ENCODE measurements around the gene RAB11FIP4.
A peak's percentile ranks its signal among the peaks of the same experiment; 100 is the strongest.

The RAB11FIP4 gene

DNA sequence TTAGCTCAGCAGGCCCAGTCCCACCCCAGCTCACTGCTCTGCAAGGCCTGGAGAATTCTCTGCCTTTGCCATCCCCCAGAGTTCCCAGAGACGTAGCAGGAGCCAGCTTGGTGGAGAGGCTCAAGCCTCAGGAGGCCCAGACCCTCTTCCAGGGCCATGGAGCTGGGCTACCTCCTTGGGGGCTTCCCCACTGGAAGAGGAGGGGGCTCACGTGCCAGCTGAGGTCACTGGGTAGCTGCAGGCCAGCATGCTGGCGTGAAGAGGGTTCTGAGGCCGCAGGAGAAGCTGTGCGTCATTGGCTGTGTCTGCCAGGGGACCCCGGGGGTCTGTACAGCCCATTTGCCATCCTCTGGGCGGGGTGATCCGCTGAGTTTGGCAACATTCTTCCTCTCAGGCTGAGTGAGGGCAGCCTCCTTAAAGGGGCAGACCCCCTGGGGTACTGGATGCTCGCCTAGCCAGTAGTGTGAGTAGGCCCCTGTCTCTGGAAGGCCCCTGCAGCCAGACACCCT, 131.6 kb downstream of the RAB11FIP4 start:
- TF ChIP-seq, protein P1, sequence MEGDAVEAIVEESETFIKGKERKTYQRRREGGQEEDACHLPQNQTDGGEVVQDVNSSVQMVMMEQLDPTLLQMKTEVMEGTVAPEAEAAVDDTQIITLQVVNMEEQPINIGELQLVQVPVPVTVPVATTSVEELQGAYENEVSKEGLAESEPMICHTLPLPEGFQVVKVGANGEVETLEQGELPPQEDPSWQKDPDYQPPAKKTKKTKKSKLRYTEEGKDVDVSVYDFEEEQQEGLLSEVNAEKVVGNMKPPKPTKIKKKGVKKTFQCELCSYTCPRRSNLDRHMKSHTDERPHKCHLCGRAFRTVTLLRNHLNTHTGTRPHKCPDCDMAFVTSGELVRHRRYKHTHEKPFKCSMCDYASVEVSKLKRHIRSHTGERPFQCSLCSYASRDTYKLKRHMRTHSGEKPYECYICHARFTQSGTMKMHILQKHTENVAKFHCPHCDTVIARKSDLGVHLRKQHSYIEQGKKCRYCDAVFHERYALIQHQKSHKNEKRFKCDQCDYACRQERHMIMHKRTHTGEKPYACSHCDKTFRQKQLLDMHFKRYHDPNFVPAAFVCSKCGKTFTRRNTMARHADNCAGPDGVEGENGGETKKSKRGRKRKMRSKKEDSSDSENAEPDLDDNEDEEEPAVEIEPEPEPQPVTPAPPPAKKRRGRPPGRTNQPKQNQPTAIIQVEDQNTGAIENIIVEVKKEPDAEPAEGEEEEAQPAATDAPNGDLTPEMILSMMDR (IDR thresholded peaks at IDR 0.05), result no peak
- no peaks in the 10 kb centered on the region for H3K4me1 ChIP-seq (ENCODE audit: control insufficient read depth in 1 of 2, insufficient read depth in 1 of 2, low read depth in 1 of 2, low read length in 1 of 2)
- no peak overlapping the region for H3K27ac ChIP-seq
- H3K36me3 ChIP-seq, result peaks cover 97% of the 10 kb centered on the region
- no peaks in the 10 kb centered on the region for H3K9me3 ChIP-seq
- no peak overlapping the region for H3K4me3 ChIP-seq (ENCODE audit: low read depth in 1 of 2, low read length in 1 of 2)
- H3K27me3 ChIP-seq, result no peaks in the 10 kb centered on the region

DNA sequence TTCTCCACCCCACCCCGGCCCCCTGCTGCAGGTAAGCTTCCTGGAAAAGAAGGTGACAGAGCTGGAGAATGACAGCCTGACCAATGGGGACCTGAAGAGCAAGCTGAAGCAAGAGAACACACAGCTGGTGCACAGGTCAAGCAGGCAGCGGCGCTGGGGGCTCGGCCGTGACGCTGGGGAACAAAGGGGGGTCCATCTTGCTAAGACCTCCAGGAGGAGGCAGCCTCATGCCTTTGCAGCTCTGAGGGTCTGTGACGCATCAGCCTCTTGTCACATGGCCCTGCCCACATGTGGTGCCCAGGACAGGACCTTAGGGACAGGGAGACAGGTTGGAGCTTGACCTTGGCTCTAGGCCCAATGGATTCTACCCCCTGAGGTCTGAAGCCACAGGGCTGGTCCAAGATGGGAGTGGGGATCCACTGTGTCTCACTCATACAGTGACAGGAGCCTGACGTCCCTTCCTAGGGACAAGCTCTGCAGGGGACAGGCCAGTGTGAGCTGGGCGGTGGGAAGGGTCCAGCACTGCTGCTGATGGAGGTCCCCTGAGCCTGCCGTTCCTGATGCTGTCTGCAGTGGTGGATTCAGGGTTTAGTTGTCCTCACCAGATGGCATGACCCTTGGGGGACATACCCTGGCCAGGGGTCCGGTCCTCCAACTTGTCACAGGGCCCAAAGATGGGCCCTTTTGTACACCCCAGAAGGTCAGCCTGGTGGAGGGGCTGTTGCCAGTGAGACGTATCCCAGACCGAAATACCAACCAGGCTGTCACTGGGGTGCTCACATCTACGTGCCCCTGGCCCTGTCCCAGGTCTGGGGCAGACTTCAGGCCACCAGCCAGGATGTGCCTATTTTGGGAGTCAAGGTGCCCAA, 132.6 kb downstream of the RAB11FIP4 start:
- Histone ChIP-seq H3K27ac (no peak overlapping the region), H3K36me3 (peaks cover 99% of the 10 kb centered on the region), H3K27me3 (no peaks in the 10 kb centered on the region), H3K4me1 (ENCODE audit: control insufficient read depth in 1 of 2, insufficient read depth in 1 of 2, low read depth in 1 of 2, low read length in 1 of 2) (no peaks in the 10 kb centered on the region), H3K4me3 (ENCODE audit: low read depth in 1 of 2, low read length in 1 of 2) (no peak overlapping the region), H3K9me3 (no peaks in the 10 kb centered on the region)
- TF ChIP-seq, protein P1 (IDR thresholded peaks at IDR 0.05), result no peak

DNA sequence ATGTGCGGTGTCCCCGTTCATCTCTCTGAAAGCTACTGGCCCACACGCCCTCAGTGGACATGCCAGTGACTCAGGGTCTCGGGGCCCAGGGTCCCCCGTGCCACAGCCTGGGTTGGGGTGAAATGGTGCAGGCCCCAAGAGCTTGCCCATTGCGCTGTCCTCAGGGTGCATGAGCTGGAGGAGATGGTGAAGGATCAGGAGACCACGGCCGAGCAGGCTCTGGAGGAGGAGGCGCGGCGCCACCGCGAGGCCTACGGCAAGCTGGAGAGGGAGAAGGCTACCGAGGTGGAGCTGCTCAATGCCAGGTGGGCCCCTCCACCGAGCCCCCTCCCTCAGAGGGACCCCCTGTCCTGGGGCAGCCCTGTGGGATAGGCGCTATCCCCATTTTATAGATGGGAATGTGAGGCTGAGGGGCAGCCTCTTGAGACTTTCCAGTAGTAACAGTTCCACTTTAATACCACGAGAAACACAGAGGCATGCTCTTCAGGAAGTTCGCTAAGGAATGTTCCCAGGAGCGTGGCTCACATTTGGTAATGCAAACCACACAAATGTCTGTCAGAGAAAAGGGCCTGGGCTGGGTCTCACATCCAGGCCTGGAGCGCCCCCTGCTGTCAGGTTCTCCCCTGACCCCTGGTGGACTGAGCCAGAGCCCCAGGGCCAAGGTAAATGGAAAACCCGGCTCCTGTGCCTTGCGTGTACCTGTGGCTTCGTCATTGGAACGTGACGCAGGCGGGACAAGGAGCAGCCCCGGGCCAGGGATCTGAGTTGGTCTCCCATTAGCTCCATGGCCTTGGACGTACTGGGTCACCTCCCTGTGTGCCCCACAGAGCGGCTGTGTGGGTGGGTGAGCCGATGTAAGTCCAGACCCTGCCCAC, 133.7 kb downstream of the RAB11FIP4 start:
- Histone ChIP-seq H3K27me3 (no peaks in the 10 kb centered on the region), H3K4me1 (ENCODE audit: control insufficient read depth in 1 of 2, insufficient read depth in 1 of 2, low read depth in 1 of 2, low read length in 1 of 2) (no peaks in the 10 kb centered on the region), H3K27ac (no peak overlapping the region), H3K4me3 (ENCODE audit: low read depth in 1 of 2, low read length in 1 of 2) (no peak overlapping the region), H3K9me3 (no peaks in the 10 kb centered on the region), H3K36me3 (peaks cover 100% of the 10 kb centered on the region)
- TF ChIP-seq, protein P1 (IDR thresholded peaks at IDR 0.05), result peak; percentile 84

DNA sequence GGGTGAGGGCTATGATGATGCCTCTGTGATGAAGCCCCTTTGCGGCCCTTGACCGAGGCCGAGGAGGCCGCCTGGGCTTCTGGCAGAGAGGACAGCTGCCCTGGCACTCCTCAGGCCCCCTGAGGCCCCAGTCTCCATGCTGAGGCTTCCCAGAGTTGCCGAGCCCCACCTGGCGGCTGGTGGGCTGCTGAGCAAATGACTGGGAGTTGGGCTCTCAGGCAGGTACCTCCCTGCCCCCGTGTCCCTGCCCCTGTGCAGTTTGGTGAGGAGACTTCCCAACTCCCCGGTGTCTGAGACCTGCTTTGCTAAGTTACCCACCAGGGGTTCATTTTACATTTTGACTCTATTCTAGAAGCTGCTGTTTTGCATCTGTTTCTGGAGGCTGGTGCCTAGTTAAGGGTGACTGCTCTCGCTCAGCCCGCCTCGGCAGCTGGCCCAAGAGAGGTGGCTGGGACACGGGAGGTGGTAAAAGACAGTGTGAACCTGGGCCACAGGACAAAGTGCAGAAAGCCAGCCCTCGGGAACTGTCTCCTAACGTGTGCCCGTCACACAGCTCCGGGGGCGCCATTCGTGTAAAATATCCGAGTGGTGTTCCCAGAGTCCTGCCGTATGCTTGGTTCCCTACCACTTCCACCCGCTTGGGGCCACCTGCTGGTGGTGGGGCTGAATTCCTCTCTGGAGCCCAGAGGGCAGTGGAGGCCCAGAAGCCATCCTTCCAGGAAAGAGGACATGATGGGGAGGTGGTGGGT, 134.5 kb downstream of the RAB11FIP4 start:
- no peak overlapping the region for H3K4me3 ChIP-seq (ENCODE audit: low read depth in 1 of 2, low read length in 1 of 2)
- H3K27ac ChIP-seq, result no peak overlapping the region
- H3K9me3 ChIP-seq, result no peaks in the 10 kb centered on the region
- peaks cover 100% of the 10 kb centered on the region for H3K36me3 ChIP-seq
- no peaks in the 10 kb centered on the region for H3K4me1 ChIP-seq (ENCODE audit: control insufficient read depth in 1 of 2, insufficient read depth in 1 of 2, low read depth in 1 of 2, low read length in 1 of 2)
- TF ChIP-seq, protein P1 (IDR thresholded peaks at IDR 0.05), result no peak
- H3K27me3 ChIP-seq, result no peaks in the 10 kb centered on the region

DNA sequence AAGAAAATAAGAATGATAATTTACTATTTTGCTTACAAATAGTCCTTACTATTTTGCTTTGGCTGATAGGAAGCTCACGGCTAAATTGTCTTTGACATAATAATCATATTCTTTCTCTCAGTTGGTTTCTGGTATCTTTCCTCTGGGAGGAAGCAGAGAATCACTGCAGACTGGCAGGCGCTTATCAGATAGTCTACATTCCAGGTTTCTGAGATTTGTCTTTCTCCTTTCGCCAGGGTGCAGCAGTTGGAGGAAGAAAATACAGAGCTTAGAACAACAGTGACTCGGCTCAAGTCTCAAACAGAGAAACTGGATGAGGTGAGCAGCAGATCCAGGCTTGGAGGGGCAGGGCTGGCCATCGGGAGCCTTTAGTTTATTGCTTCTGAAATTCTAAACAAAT, 136.1 kb downstream of the RAB11FIP4 start:
- no peaks in the 10 kb centered on the region for H3K9me3 ChIP-seq
- H3K36me3 ChIP-seq, result peaks cover 100% of the 10 kb centered on the region
- H3K27ac ChIP-seq, result no peak overlapping the region
- TF ChIP-seq, protein P1 (IDR thresholded peaks at IDR 0.05), result no peak
- H3K27me3 ChIP-seq, result no peaks in the 10 kb centered on the region
- H3K4me3 ChIP-seq (ENCODE audit: low read depth in 1 of 2, low read length in 1 of 2), result no peak overlapping the region
- no peaks in the 10 kb centered on the region for H3K4me1 ChIP-seq (ENCODE audit: control insufficient read depth in 1 of 2, insufficient read depth in 1 of 2, low read depth in 1 of 2, low read length in 1 of 2)

Measured in neutrophil (primary cell).